Neutrophil (primary cell): Measurements from ENCODE around the gene PLEKHN1.

Experiments
- H3K27ac ChIP-seq: fragments of 200-600 bp; sonication (generic); 2 replicates; pipeline ENCODE4 v1.5.1; 2016; ENCODE audit warnings: mild to moderate bottlenecking, moderate library complexity
- H3K27me3 ChIP-seq: fragments of 200-600 bp; sonication (generic); 2 replicates; pipeline ENCODE4 v1.6.0; 2016; ENCODE audit warnings: mild to moderate bottlenecking
- H3K36me3 ChIP-seq: fragments of 200-600 bp; sonication (generic); 2 replicates; pipeline ENCODE4 v1.5.1; 2017
- H3K4me1 ChIP-seq, 2 experiments: fragments of 200-600 bp in 1 of 2; sonication (generic) in 1 of 2; 1 replicate in 1 of 2; 2 replicates in 1 of 2; pipeline versions ENCODE4 v1.5.1 to v1.6.1; 2013 to 2016; ENCODE audit warnings: low read depth in 1 of 2, low read length in 1 of 2, mild to moderate bottlenecking in 1 of 2, moderate library complexity in 1 of 2; ENCODE audit not compliant: control insufficient read depth in 1 of 2, insufficient read depth in 1 of 2
- H3K4me3 ChIP-seq, 2 experiments: fragments of 200-600 bp in 1 of 2; sonication (generic) in 1 of 2; 1 replicate in 1 of 2; 2 replicates in 1 of 2; pipeline ENCODE4 v1.5.1; 2013 to 2016; ENCODE audit warnings: low read depth in 1 of 2, low read length in 1 of 2, mild to moderate bottlenecking in 1 of 2, moderate library complexity in 1 of 2
- H3K9me3 ChIP-seq: fragments of 200-600 bp; sonication (generic); 2 replicates; pipeline ENCODE4 v1.5.1; 2016
- CTCF ChIP-seq: fragments of 200-600 bp; sonication (generic); IDR thresholded peaks from 2 replicates; pipeline ENCODE4 v1.5.1; 2016; ENCODE audit warnings: antibody characterized with exemption

The PLEKHN1 gene

GRCh38 chr1:941015-941587, 25.2 kb upstream of the PLEKHN1 start:
- Histone ChIP-seq H3K27me3 (peaks cover 80% of the 10 kb centered on the region), H3K27ac (no peak overlapping the region), H3K4me3 (no peak overlapping the region), H3K36me3 (peaks cover 21% of the 10 kb centered on the region), H3K4me1 (peaks cover 0 to 23% of the 10 kb centered on the region in 2 experiments), H3K9me3 (no peaks in the 10 kb centered on the region)
- no peak for TF ChIP-seq CTCF

GRCh38 chr1:941588-942383, 24.5 kb upstream of the PLEKHN1 start:
- H3K27ac ChIP-seq = no peak overlapping the region
- peaks cover 73% of the 10 kb centered on the region for H3K27me3 ChIP-seq
- no peak for TF ChIP-seq CTCF
- H3K36me3 ChIP-seq = peaks cover 28% of the 10 kb centered on the region
- H3K4me1 ChIP-seq = peaks cover 0 to 23% of the 10 kb centered on the region in 2 experiments
- no peaks in the 10 kb centered on the region for H3K9me3 ChIP-seq
- H3K4me3 ChIP-seq = no peak overlapping the region

- peaks cover 0 to 23% of the 10 kb centered on the region in 2 experiments for H3K4me1 ChIP-seq
- no peak overlapping the region for H3K4me3 ChIP-seq
- no peak overlapping the region for H3K27ac ChIP-seq
- TF ChIP-seq CTCF = no peak
- peaks cover 66% of the 10 kb centered on the region for H3K27me3 ChIP-seq
- H3K36me3 ChIP-seq = peaks cover 34% of the 10 kb centered on the region
- H3K9me3 ChIP-seq = no peaks in the 10 kb centered on the region
Measured at GRCh38 chr1:942411-942821, 23.9 kb upstream of the PLEKHN1 start.

GRCh38 chr1:942864-943533, 23.3 kb upstream of the PLEKHN1 start:
- Histone ChIP-seq H3K36me3 (peaks cover 40% of the 10 kb centered on the region), H3K27me3 (peaks cover 61% of the 10 kb centered on the region), H3K4me3 (no peak overlapping the region), H3K4me1 (peaks cover 0 to 23% of the 10 kb centered on the region in 2 experiments), H3K9me3 (no peaks in the 10 kb centered on the region), H3K27ac (no peak overlapping the region)
- TF ChIP-seq CTCF = no peak

GRCh38 chr1:943545-944340, 22.5 kb upstream of the PLEKHN1 start:
- Histone ChIP-seq H3K4me3 (no peak overlapping the region), H3K36me3 (peaks cover 47% of the 10 kb centered on the region)

More at GRCh38 chr1:943545-944340, 22.5 kb upstream of the PLEKHN1 start:
- Histone ChIP-seq H3K27ac (no peak overlapping the region), H3K27me3 (peaks cover 53% of the 10 kb centered on the region), H3K9me3 (no peaks in the 10 kb centered on the region), H3K4me1 (peaks cover 0 to 23% of the 10 kb centered on the region in 2 experiments)
- TF ChIP-seq CTCF = no peak
